Smooth muscle cell (in vitro differentiated cells): ENCODE results near the gene ENTPD6. TPM values are rescaled to one million over a fixed set of nuclear protein-coding genes. Genes with fewer than 3 reads are reported as not detected.

Experiments used
- DNase-seq: peaks from one replicate; lab custom pipeline; 2025; ENCODE audit not compliant: unreplicated experiment; lab: John Stamatoyannopoulos, UW
- H2AFZ ChIP-seq: fragments of 200-600 bp; sonication (generic); 2 replicates; pipeline ENCODE4 v1.6.0; 2016; ENCODE audit warnings: antibody characterized with exemption, low read depth, mild to moderate bottlenecking
- H3F3A ChIP-seq: fragments of 200-600 bp; sonication (generic); 2 replicates; pipeline ENCODE4 v1.6.0; 2017; ENCODE audit warnings: antibody characterized with exemption, low read depth
- H3K27ac ChIP-seq: fragments of 200-600 bp; sonication (generic); 2 replicates; pipeline ENCODE4 v1.5.1; 2016; ENCODE audit warnings: low read depth, mild to moderate bottlenecking
- H3K27me3 ChIP-seq: fragments of 200-600 bp; sonication (generic); 2 replicates; pipeline ENCODE4 v1.6.1; 2016; ENCODE audit warnings: low read depth, mild to moderate bottlenecking
- H3K36me3 ChIP-seq: fragments of 200-600 bp; sonication (generic); 2 replicates; pipeline ENCODE4 v1.5.1; 2016; ENCODE audit warnings: low read depth
- H3K4me1 ChIP-seq: fragments of 200-600 bp; sonication (generic); 2 replicates; pipeline ENCODE4 v1.5.1; 2016; ENCODE audit warnings: low read depth
- H3K4me2 ChIP-seq: fragments of 200-600 bp; sonication (generic); 2 replicates; pipeline ENCODE4 v1.6.0; 2016; ENCODE audit warnings: mild to moderate bottlenecking
- H3K4me3 ChIP-seq: fragments of 200-600 bp; sonication (generic); 2 replicates; pipeline ENCODE4 v1.5.1; 2016; ENCODE audit warnings: mild to moderate bottlenecking
- H3K79me2 ChIP-seq: fragments of 200-600 bp; sonication (generic); 2 replicates; pipeline ENCODE4 v1.6.0; 2016; ENCODE audit warnings: low read depth, mild to moderate bottlenecking
- H3K9ac ChIP-seq: fragments of 200-600 bp; sonication (generic); 2 replicates; pipeline ENCODE4 v1.6.0; 2016; ENCODE audit warnings: low read depth
- H3K9me3 ChIP-seq: fragments of 200-600 bp; sonication (generic); replicated peaks from 2 replicates; pipeline ENCODE4 v1.5.1; 2016; ENCODE audit warnings: low read depth
- H4K20me1 ChIP-seq: fragments of 200-600 bp; sonication (generic); 2 replicates; pipeline ENCODE4 v1.6.0; 2016; ENCODE audit warnings: low read depth
- CTCF ChIP-seq: fragments of 200-600 bp; sonication (generic); IDR thresholded peaks from 2 replicates; pipeline ENCODE4 v1.5.1; 2017; ENCODE audit warnings: borderline replicate concordance, mild to moderate bottlenecking, antibody characterized with exemption; ENCODE audit not compliant: insufficient read depth, poor library complexity, severe bottlenecking
- WGBS: methylation state at CpG from one replicate; pipeline ENCODE4 v1.1.7; 2016; ENCODE audit warnings: low lambda C conversion rate; 5-methylcytosine and 5-hydroxymethylcytosine counted together
- polyA plus RNA-seq: library from polyadenylated mRNA; unstranded; fragments of >200 nt; fragmentation: Nextera tagmentation; extraction: Ambion mirVana; gene quantifications from 2 replicates; pipeline ENCODE4 v1.2.1, GENCODE V29; 2016
- total RNA-seq: library from RNA; depleted of rRNA; stranded (reverse); fragments of >200 nt; gene quantifications from 2 replicates; pipeline ENCODE4 v1.2.3, GENCODE V29; 2014

Gene ENTPD6
- total and polyA plus RNA-seq, 2 experiments from 2014 or later: 12.6 to 19.9 TPM

- H4K20me1 ChIP-seq: peaks cover 86% of the 10 kb centered on the region
- no peak overlapping the region for H2AFZ ChIP-seq
- H3K9me3 ChIP-seq: no peaks in the 10 kb centered on the region
- no peak for TF ChIP-seq CTCF
- H3K9ac ChIP-seq: no peak overlapping the region
- no peaks in the 10 kb centered on the region for H3K27me3 ChIP-seq
- no peak overlapping the region for H3K4me3 ChIP-seq
- WGBS: 48% methylated on average over 12 of the region's 12 CpGs
- H3K27ac ChIP-seq: peak overlapping the region; percentile 11
- no peaks in the 10 kb centered on the region for H3K36me3 ChIP-seq
- no peak for DNase-seq
- H3K4me1 ChIP-seq: peaks cover 40% of the 10 kb centered on the region
- H3F3A ChIP-seq: peaks cover 5% of the 10 kb centered on the region
- peaks cover 56% of the 10 kb centered on the region for H3K79me2 ChIP-seq
- peak overlapping the region; percentile 70 for H3K4me2 ChIP-seq
Measured at GRCh38 chr20:25254986-25255680, 59.6 kb downstream of the ENTPD6 start.

GRCh38 chr20:25256226-25256859 is 60.8 kb downstream of the ENTPD6 start:
- Histone ChIP-seq H3F3A (peaks cover 5% of the 10 kb centered on the region), H3K9ac (no peak overlapping the region), H3K4me1 (peaks cover 28% of the 10 kb centered on the region), H3K27ac (no peak overlapping the region), H3K79me2 (peaks cover 44% of the 10 kb centered on the region), H2AFZ (no peak overlapping the region), H3K27me3 (no peaks in the 10 kb centered on the region), H3K4me2 (no peak overlapping the region), H3K9me3 (no peaks in the 10 kb centered on the region), H4K20me1 (peaks cover 74% of the 10 kb centered on the region), H3K36me3 (no peaks in the 10 kb centered on the region), H3K4me3 (no peak overlapping the region)
- no peak for TF ChIP-seq CTCF
- no peak for DNase-seq
- 85% methylated on average over 5 of the region's 5 CpGs for whole genome bisulfite sequencing

GRCh38 chr20:25257130-25257529 is 61.6 kb downstream of the ENTPD6 start:
- no peak for DNase-seq
- H3F3A ChIP-seq: peaks cover 5% of the 10 kb centered on the region
- no peak overlapping the region for H3K9ac ChIP-seq
- peaks cover 22% of the 10 kb centered on the region for H3K4me1 ChIP-seq
- peaks cover 67% of the 10 kb centered on the region for H4K20me1 ChIP-seq
- TF ChIP-seq CTCF: no peak
- no peaks in the 10 kb centered on the region for H3K9me3 ChIP-seq
- no peak overlapping the region for H3K4me2 ChIP-seq
- H3K36me3 ChIP-seq: no peaks in the 10 kb centered on the region
- no peak overlapping the region for H2AFZ ChIP-seq
- peaks cover 36% of the 10 kb centered on the region for H3K79me2 ChIP-seq
- no peak overlapping the region for H3K4me3 ChIP-seq
- H3K27ac ChIP-seq: no peak overlapping the region
- no peaks in the 10 kb centered on the region for H3K27me3 ChIP-seq
- WGBS: 95% methylated on average over 5 of the region's 5 CpGs
